Hematopoietic multipotent progenitor cell treated with erythropoietin and hydrocortisone succinate and interleukin-3 and kit ligand, for 6 days (in vitro differentiated cells): Measurements from ENCODE around the gene HAUS3.

Source experiments
- DNase-seq: peaks from one replicate; pipeline ENCODE4 v3.0.0-alpha.2; 2015

HAUS3 gene

DNA sequence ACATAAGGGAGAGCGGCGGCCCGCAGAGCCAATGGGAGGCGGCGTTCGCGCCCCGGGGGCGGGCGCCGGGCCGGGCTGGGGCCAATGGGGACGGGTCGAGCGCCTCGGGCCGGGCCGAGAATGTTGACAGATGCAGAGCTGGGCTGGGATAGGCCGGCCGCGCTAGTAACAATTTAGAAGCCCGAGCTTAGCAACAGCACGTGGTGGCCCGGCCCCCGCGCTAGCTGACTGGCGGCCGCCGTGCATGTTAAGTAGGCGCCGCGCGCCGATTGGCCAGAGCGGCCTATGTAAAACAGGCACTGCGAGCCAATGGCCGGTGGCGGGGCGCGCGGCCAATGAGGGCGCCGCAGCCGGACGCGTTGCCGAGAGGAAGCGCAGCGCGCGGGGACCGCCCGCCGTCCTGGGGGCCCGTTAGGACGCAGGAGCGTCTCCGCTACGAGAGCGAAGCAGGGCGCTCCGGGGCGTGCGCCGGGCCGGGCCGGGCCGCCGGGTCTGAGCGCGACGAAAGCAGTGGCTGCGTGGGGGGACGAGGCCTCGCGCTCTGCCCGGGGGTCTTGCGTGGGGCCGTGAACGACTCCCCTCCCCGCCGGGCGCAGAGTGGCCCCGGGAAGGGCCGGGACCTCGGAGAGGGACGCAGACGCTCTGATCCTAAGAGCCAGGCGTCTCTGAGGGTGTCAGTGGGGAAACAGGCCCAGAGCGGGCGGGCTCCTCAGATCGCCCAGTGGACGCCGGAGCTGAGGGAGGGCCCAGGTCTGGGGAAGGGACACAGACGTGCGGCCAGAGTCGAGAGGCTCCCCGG is 20.4 kb upstream of the HAUS3 start:
- DNase-seq: peak; percentile 100

- DNase-seq: no peak
Observed at GRCh38 chr4:2261853-2262144, 19.9 kb upstream of the HAUS3 start, which contains the start of gene MXD4. MXD4 (minus strand) TSS chr4:2262109; CDS start chr4:2261980, 129 bp downstream.

- DNase-seq: peak; percentile 69
Observed at GRCh38 chr4:2261110-2261852, 19.4 kb upstream of the HAUS3 start.

DNA sequence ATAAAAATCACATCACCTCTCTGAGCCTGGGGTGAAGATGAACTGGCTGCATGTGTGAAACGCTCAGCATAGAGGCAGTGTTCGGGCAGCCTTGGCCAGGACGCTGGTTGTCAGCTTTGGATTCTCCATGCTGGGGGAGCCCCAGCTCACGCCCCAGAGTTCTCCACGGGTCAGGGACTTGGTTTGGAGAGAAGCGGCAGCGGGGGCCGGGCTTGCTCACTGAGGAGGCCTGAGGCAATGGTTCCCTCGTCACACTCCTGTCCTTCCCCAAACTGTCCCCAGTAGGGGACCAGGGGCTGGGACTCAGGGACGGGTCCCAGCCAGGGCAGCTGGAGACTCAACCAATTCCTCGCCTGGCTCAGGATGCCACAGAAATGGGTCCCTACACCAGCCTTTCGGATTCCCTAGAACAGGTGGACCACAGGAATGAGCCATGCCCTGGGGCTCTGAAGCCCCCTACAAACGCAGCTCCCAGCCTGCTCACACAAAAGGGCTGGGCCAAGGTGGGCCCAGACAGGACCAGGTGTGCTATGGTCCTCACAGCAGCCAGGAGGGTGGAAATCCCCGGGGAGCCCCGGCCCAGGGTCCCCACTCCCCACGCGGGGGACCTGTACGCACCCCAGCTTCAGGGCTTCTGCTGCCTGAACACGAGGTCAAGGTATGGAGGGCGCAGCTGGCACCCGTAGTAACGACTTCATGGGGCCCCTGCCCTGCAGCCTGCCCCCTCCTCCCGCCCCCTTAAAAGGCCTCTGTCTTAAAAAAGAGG is 18.6 kb upstream of the HAUS3 start:
- no peak for DNase-seq

GRCh38 chr4:2259541-2260343 is 17.8 kb upstream of the HAUS3 start:
- DNase-seq: no peak

- DNase-seq: no peak
Observed at GRCh38 chr4:2259036-2259540, 17.2 kb upstream of the HAUS3 start.

- no peak for DNase-seq
Observed at GRCh38 chr4:2258091-2259035, 16.4 kb upstream of the HAUS3 start.

DNA sequence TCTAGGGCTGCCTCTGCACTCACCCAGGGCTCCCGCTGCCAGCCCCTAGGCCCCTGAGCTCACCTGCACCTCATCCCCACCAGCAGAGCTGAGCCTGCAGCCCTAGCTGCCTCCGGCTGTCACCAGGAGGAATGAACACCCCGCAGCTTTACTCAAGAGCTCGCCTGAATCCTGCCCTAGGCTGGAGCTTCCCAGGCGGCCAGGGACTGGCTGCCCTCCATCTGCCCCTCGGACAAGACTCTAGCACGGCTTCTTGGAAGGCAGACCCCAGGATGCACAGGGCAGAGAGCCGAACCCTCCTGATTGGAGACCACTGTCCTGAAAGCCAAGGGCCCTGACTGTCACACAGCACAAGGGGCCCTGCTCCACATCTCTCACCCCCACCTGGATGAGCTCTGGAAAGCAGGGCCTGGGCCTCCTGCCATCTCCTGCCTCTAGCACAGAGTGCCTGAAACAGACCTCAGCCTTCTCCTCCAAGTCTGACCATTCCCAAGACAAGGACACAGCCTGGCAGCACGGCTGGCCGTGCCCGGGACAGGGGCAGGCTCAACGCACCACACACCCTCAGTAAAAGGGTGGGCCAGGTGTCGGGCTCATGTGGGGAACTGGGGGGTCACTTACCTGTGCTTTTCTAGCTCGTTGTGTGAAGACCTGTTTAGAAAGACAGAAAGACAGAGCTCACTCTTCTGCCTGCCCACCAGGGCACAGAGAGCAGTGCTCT is 15.6 kb upstream of the HAUS3 start:
- DNase-seq: no peak

DNA sequence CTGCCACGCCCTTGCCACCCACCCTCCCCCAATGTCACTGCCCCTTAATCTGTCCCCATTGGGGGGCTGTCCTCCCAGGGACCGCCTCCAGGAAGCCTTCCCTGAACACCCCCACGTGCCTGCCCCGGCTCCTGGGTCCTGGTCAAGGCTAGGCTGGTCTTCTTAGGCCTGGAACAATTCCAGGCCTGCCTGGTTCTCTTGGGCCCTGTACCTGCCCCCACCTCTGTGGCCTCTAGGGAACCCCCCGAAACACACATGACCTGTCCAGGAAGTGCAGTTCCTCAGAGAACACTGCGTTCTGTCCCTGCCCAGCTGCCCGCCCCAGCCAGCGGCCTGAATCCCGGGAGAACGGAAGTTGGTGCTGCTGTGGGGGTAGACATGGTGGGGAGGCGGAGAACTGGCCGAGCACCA is 14.9 kb upstream of the HAUS3 start:
- no peak for DNase-seq

GRCh38 chr4:2256156-2256731 is 14.3 kb upstream of the HAUS3 start:
- DNase-seq: no peak

DNA sequence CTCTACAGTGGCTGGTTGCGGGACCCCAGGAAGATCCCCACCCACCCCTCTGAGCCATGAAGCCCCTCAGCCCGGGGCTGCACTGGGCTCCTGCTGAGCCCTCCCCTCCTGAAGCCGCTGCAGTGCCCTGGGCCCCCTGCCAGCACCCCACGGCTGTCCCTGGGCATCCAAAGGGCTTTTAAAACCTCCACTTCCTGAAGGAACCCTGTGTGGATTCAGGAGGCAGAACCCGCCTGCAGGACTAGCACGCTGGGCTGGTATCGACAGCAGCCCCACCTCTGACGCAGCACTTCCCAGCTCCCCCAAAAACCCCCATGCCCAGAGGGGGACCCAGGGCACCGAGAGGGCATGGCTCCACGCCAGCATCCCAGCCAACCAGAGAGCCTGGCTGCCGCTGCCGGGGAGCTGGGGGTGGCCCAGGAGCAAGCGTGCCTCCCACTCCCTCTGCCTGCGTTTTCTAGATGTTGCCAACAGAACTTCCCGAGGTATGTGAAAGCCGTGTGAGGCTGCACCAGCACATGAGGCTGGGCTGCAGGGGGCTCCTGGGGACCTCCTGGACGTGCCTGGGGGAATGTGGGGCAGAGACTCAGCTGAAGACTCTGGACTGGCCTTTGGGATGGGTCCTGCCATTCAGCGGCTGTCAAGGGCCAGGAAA is 13.7 kb upstream of the HAUS3 start:
- no peak for DNase-seq

DNA sequence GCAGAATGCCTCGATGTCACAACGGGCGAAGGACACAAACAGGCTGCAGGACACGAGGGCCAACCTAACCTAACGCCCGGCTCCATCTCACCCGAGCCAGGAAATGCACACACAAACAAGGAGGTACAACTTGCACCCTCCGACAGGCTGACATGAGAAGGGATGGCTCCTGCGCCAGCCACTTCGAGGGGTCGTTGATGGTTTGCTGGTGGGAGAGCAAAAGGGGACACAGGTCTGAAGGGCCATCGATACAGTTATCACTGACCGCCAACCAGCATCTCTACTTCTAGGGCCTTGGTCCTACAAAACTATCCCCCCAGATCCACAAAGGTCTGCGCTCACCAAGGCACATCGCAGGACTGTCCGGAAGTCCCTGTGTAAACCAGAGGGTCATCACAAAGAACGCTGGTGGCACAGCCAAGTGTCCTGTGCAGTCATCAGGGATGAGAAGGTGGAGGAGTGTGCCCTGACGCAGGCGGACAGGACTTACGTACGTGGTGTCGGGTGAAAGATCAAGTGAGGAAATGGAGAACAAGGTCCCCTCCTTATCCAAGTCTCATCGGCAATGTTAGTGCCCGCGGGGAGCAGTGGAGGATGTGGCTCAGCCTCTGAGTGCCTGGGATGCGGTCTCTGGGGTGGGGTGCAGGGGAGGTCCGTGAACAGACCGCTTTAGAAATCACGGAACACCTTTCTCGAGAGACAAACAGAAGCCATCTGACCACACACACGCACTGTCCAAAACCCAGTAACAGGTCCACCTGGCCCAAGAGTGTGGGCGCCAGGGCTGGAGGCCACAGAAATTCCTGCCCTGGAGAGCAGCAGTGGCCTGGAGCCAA is 13.0 kb upstream of the HAUS3 start:
- DNase-seq: no peak

DNA sequence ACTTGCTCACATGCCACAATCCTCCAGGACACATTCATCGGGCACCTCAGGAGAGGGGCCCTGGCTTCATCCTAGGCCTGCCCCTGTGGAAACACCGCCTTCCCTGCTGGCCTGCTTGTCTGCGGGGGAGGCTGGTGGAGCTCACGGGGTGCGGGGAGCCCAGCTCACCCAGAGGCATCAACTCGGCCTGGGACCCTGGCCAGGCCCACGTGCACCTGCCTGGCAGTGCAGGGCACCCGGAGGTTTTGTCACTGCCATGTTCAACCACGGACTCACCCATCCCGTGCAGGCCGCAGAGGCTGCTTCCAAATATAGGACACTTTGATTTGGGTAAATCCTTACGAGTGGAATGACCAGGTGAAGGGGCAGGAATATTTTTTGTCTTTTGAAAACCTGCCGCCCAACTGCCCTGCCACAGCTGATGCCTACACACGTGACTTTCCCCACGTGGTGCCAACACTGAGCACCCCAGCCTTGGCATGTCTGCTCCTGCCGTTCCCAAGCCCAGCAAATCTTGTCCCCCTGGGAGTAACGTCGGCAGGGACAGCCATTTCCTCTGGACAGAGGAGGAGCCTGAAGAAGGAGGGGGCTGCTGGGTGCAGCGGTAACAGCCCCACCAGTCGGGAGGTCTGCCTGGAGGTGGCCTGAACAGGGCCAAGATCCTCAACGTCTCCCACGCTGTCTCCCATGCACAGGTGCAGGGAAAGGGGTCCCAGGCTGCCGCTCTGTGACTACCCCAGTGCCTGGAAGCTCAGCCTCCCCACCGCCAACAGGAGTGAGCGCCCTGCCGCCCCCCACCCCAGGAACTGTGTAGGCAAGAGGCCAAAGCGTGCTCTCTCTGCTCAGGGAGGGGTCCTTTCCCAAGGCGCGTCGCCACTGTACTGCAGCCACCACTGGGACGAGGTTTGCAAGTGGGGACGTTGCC is 11.5 kb upstream of the HAUS3 start:
- DNase-seq: no peak

- no peak for DNase-seq
Observed at GRCh38 chr4:2252530-2253091, 10.7 kb upstream of the HAUS3 start.

DNA sequence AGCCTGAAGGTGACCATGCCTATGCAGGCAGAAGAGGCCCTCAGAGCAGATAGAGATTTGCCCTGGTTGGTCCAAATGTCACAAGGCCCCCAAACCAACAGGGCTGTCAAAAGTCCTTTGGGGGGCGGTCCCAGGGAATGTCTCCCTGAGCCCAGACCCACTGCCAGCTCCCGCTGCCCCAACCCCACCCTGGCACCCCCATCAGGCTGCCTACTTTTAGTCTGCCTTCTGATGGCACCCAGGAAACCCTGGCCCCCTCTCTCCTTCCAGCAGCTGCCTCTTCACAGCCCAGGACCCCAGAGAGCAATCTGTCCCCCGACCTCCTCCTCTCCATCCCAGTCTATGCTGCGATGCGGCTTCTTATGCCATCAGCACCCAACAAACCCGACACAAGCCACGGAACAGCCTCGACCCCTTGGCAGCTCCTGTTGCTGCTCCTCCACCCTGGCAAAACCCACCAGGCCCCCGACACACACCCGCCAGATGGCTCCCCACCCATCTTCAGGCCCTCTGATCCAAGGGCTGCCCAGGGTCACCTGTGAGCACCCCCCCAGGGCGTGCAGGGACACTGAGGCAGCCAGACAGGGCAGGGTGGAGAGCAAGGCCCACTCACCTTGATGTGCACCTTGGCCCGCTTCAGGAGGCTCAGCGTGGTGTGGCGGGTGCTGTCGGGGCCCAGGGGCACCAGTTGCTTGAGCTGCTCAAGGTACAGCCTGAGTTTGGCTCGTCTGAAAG is 10.0 kb upstream of the HAUS3 start:
- no peak for DNase-seq

DNA sequence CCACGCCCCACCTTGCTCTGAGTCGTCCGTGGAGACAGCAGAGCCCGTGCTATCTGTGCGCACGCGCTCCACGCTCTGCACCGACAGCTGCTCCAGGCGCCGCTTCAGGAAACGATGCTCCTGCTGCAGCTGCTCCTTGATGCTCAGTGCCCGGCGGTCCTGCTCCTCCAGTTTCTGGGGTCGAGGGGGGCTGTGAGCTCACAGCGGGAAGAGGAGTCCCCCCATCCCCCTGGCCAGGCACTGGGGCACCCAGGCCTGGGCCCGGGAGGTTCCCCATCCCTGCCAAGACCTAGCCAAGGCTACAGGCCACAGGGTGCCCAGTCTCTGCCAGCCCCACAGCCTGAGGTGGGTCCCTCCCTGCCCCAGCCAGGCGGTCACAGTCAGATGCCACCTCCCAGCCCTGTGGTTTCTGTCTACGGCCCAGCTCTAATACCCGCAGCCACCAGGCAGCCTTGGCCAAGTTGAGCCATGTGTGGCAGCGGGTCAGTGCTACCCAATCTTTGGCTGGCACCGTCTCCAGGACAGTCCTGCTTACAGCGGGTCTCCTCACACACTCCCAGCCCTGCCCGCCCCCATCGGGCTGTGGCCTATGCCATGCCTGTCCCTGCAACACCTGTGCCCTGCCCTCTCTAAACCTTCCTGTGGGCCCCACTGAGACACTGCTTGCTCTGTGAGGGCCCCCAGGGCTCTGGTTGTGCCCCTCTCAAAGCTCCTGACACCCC is 9.3 kb upstream of the HAUS3 start:
- no peak for DNase-seq
